K562 (cell line): ENCODE measurements around the gene IL13RA1. TPM values are rescaled to one million over a fixed set of nuclear protein-coding genes. Genes with fewer than 3 reads are reported as not detected.

Experiments used
- ATAC-seq: fragments of 200-7000 bp; cut with Tn5 transposase; 3 replicates; pipeline ENCODE4 v1.9.1; 2020; ENCODE audit warnings: moderate library complexity
- BruUV-seq: library from RNA; stranded (reverse); fragments of 400-500 nt; replicated peaks from 2 replicates; lab custom pipeline; 2021; lab: Mats Ljungman, UMichigan
- CTCF ChIA-PET: fragments of 300-600 bp; formaldehyde crosslinking; extraction: SDS; loops from one replicate; lab custom pipeline; 2021; ENCODE audit warnings: low intra/inter-chr PET ratio; lab: Yijun Ruan, JAX
- POLR2A ChIA-PET: fragments of 300-600, 350-650 bp; sonication (Branson Sonifier 250); formaldehyde crosslinking; extraction: SDS; loops from one replicate; lab custom pipeline; 2021; ENCODE audit warnings: antibody characterized with exemption, inconsistent platforms; lab: Yijun Ruan, JAX
- DNase-seq, 4 experiments: peaks; one replicate each; pipeline versions ENCODE4 v3.0.0 to v3.0.0-alpha.2; 2011 to 2018; ENCODE audit warnings: low spot score in 3 of 4, mixed read lengths in 3 of 4; ENCODE audit errors: extremely low read depth in 1 of 4
- FAIRE-seq: peaks from 2 replicates; lab custom pipeline; 2011; peaks lifted over from hg19 to GRCh38; lab: Jason Lieb, UNC
- H2AFZ ChIP-seq: 2 replicates; pipeline ENCODE4 v1.6.0; 2011; ENCODE audit warnings: low read depth, low read length, control low read depth, inconsistent platforms
- H3K27ac ChIP-seq: fragments of 200-600 bp; 3 replicates; pipeline ENCODE4 v1.8.0; 2011; ENCODE audit warnings: low read depth, mild to moderate bottlenecking, control low read depth, inconsistent platforms, low read length, moderate library complexity, mixed read lengths; ENCODE audit errors: extremely low read depth
- H3K27me3 ChIP-seq, 2 experiments: fragments of 300-600 bp in 1 of 2; 2 replicates in 1 of 2; 3 replicates in 1 of 2; pipeline versions ENCODE4 v1.6.0 to v1.8.0; 2011; ENCODE audit warnings: inconsistent platforms in 2 of 2, low read length in 2 of 2, mild to moderate bottlenecking in 1 of 2, mixed read lengths in 1 of 2, moderate library complexity in 1 of 2; ENCODE audit not compliant: control insufficient read depth in 2 of 2, insufficient read depth in 2 of 2
- H3K36me3 ChIP-seq: fragments of 300-600 bp; 3 replicates; pipeline ENCODE4 v1.8.0; 2011; ENCODE audit warnings: mild to moderate bottlenecking, low read length, inconsistent platforms; ENCODE audit not compliant: control insufficient read depth, insufficient read depth
- H3K4me1 ChIP-seq, 2 experiments: fragments of 200-600 bp in 1 of 2; replicated peaks in 1 of 2; 2 replicates in 1 of 2; 3 replicates in 1 of 2; pipeline versions ENCODE4 v1.5.1 to v1.8.0; 2011; ENCODE audit warnings: inconsistent platforms in 2 of 2, low read length in 2 of 2, mild to moderate bottlenecking in 1 of 2, mixed read lengths in 1 of 2, moderate library complexity in 1 of 2; ENCODE audit not compliant: control insufficient read depth in 2 of 2, insufficient read depth in 2 of 2
- H3K4me2 ChIP-seq: 2 replicates; pipeline ENCODE4 v1.6.1; 2011; ENCODE audit warnings: low read length, control low read depth, inconsistent platforms, mixed read lengths; ENCODE audit not compliant: insufficient read depth
- H3K4me3 ChIP-seq: fragments of 200-600 bp; sonication (generic), shearing (Covaris generic); 2 replicates; pipeline ENCODE4 v1.5.1; 2016; ENCODE audit warnings: control low read depth, inconsistent platforms
- H3K79me2 ChIP-seq: fragments of 200-600 bp; 3 replicates; pipeline ENCODE4 v1.8.0; 2011; ENCODE audit warnings: low read length, inconsistent platforms; ENCODE audit not compliant: control insufficient read depth, insufficient read depth
- H3K9ac ChIP-seq, 2 experiments: 2 replicates each; pipeline versions ENCODE4 v1.6.0 to v1.6.1; 2011; ENCODE audit warnings: low read depth in 2 of 2, low read length in 2 of 2, control low read depth in 1 of 2, inconsistent platforms in 1 of 2, mild to moderate bottlenecking in 1 of 2, mixed read lengths in 1 of 2; ENCODE audit not compliant: insufficient read depth in 1 of 2
- H3K9me1 ChIP-seq: one replicate; pipeline ENCODE4 v1.6.0; 2011; ENCODE audit warnings: inconsistent platforms, mild to moderate bottlenecking, low read length, moderate library complexity; ENCODE audit not compliant: control insufficient read depth, insufficient read depth
- H3K9me3 ChIP-seq: replicated peaks from 2 replicates; pipeline ENCODE4 v1.5.1; 2011; ENCODE audit warnings: low read depth, low read length, inconsistent platforms; ENCODE audit not compliant: control insufficient read depth, insufficient read depth
- H4K20me1 ChIP-seq: replicated peaks from 2 replicates; pipeline ENCODE4 v1.6.1; 2011; ENCODE audit warnings: low read length, inconsistent platforms, mixed read lengths; ENCODE audit not compliant: control insufficient read depth, insufficient read depth
- ARHGAP35 ChIP-seq: fragments of 450-650 bp; IDR thresholded peaks from 2 replicates; pipeline ENCODE4 v1.6.1; 2018; ENCODE audit not compliant: partially characterized antibody
- FOXA3 ChIP-seq, 2 experiments: fragments of 450-650 bp in 1 of 2; sonication (generic) in 1 of 2; formaldehyde crosslinking; IDR thresholded peaks in 1 of 2; conservative IDR thresholded peaks in 1 of 2; 2 replicates each; pipeline versions ENCODE4 v1.4.0 to v1.8.0; 2020 to 2022; ENCODE audit warnings: mild to moderate bottlenecking in 2 of 2, missing genetic modification reagents in 1 of 2
- HDAC1 ChIP-seq, 2 experiments: fragments of 450-650 bp; IDR thresholded peaks; 2 replicates each; pipeline ENCODE4 v1.6.1; 2016 to 2017; ENCODE audit warnings: inconsistent platforms in 1 of 2, mild to moderate bottlenecking in 1 of 2, moderate library complexity in 1 of 2
- NR2F6 ChIP-seq: fragments of 450-650 bp; formaldehyde crosslinking; IDR thresholded peaks from 2 replicates; pipeline ENCODE4 v1.4.0; 2020; ENCODE audit warnings: mild to moderate bottlenecking
- POLR2A ChIP-seq: fragments of 450-650 bp; conservative IDR thresholded peaks from 2 replicates; pipeline ENCODE4 v1.6.1; 2016
- POLR2AphosphoS2 ChIP-seq: IDR thresholded peaks from 2 replicates; pipeline ENCODE4 v1.6.1; 2012; ENCODE audit warnings: low read length, improper control_type of control experiment
- SIN3B ChIP-seq: fragments of 450-650 bp; IDR thresholded peaks from 2 replicates; pipeline ENCODE4 v1.6.1; 2017; ENCODE audit warnings: low read depth, mild to moderate bottlenecking, moderate library complexity
- SRSF1 ChIP-seq: fragments of 200-400 bp; formaldehyde crosslinking; IDR thresholded peaks from 2 replicates; pipeline ENCODE4 v1.6.1; 2017; ENCODE audit warnings: mild to moderate bottlenecking, low read depth, low read length, moderate library complexity
- ZFP1 ChIP-seq: fragments of 450-650 bp; formaldehyde crosslinking; IDR thresholded peaks from 2 replicates; pipeline ENCODE4 v1.4.0; 2020; ENCODE audit warnings: mild to moderate bottlenecking, mixed read lengths
- ZKSCAN3 ChIP-seq: fragments of 250-450 bp; sonication (Bioruptor Pico); IDR thresholded peaks from 2 replicates; pipeline ENCODE4 v1.4.0; 2020
- ZNF12 ChIP-seq: sonication (generic); formaldehyde crosslinking; IDR thresholded peaks from 2 replicates; pipeline ENCODE4 v1.4.0; 2020; ENCODE audit warnings: mild to moderate bottlenecking, missing genetic modification reagents
- ZNF184 ChIP-seq: sonication (generic); formaldehyde crosslinking; IDR thresholded peaks from 2 replicates; pipeline ENCODE4 v1.5.0; 2020; ENCODE audit warnings: missing genetic modification reagents
- WGBS: fragments of 100-300 bp; shearing (Covaris generic); methylation state at CpG from one replicate; pipeline ENCODE4 v1.1.6; 2016; ENCODE audit warnings: low coverage, mixed read lengths; ENCODE audit not compliant: insufficient coverage; ENCODE audit errors: missing lambda C conversion rate; 5-methylcytosine and 5-hydroxymethylcytosine counted together
- in situ Hi-C: fragments of 300-500 bp; cut with MboI; formaldehyde crosslinking; loops from 4 replicates; pipeline ENCODE4 v1.15.0; 2018; ENCODE audit warnings: inconsistent platforms, mixed read lengths
- intact Hi-C: fragments of 100-400 bp; cut with micrococcal nuclease; formaldehyde crosslinking; loops from 2 replicates; pipeline ENCODE4 v1.14.2; 2022
- polyA plus RNA-seq, 8 experiments: library from polyadenylated mRNA; depleted of rRNA in 4 of 8; stranded (reverse) in 5 of 8; unstranded in 3 of 8; fragments of >200 nt; fragmentation: Nextera tagmentation in 2 of 8; fragmentation: Illumina TruSeq in 1 of 8; extraction: Ambion mirVana in 2 of 8; extraction: Trizol in 1 of 8; gene quantifications; 2 replicates each; pipeline versions ENCODE4 v1.2.1 to v1.2.3, GENCODE V29; 2011 to 2014; ENCODE audit warnings: inconsistent platforms in 1 of 8, missing spikeins in 1 of 8
- total RNA-seq, 7 experiments: library from RNA; depleted of rRNA in 6 of 7; stranded (reverse); fragments of >200 nt in 6 of 7; fragmentation: Illumina TruSeq in 2 of 7; extraction: Trizol in 2 of 7; gene quantifications; 2 replicates each; pipeline versions ENCODE4 v1.2.1 to v1.2.3, GENCODE V29; 2011 to 2021; ENCODE audit warnings: low replicate concordance in 1 of 7
- TF ChIP-seq, protein P1 (sequence below): fragments of 250-450 bp; sonication (Bioruptor Pico); IDR thresholded peaks from 2 replicates; pipeline ENCODE4 v1.8.0; 2022; ENCODE audit warnings: inconsistent platforms

IL13RA1 gene
- total and polyA plus RNA-seq, 9 of the 15 experiments (the other 6 are each of a cell fraction or from before 2014, with no cell fraction given): 2.9 to 22.9 (median 12.2) TPM

DNA sequence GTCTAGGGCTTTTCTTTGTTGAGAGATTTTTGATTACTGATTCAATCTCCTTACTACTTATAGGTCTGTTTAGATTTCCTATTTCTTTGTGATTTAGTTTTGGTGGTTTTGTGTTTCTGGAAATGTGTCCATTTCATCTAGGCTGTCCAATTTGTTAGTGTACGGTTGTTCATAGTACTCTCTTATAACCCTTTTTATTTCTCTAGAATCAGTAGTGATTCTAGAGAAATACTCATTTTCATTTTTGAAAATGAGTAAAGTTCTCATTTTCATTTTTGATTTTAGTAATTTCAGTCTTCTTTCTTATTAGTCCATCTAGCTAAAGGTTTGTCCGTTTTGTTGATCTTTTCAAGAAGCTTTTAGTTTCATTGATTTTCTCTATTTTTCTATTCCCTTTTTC is 7.5 kb downstream of the IL13RA1 start (continued):
- TF ChIP-seq NR2F6 (CRISPR knock-in tag) (no peak), SIN3B (no peak), POLR2AphosphoS2 (no peak), ZNF184 (CRISPR knock-in tag) (no peak), SRSF1 (no peak), FOXA3 (CRISPR knock-in tag; conservative IDR thresholded peaks at IDR 0.05 in 1 of 2, IDR thresholded peaks at IDR 0.05 in 1 of 2) (no peak), ZKSCAN3 (no peak), HDAC1 (IDR thresholded peaks at IDR 0.05) (no peak), ARHGAP35 (no peak)
- TF ChIP-seq, protein P1, sequence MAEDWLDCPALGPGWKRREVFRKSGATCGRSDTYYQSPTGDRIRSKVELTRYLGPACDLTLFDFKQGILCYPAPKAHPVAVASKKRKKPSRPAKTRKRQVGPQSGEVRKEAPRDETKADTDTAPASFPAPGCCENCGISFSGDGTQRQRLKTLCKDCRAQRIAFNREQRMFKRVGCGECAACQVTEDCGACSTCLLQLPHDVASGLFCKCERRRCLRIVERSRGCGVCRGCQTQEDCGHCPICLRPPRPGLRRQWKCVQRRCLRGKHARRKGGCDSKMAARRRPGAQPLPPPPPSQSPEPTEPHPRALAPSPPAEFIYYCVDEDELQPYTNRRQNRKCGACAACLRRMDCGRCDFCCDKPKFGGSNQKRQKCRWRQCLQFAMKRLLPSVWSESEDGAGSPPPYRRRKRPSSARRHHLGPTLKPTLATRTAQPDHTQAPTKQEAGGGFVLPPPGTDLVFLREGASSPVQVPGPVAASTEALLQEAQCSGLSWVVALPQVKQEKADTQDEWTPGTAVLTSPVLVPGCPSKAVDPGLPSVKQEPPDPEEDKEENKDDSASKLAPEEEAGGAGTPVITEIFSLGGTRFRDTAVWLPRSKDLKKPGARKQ (CRISPR knock-in tag): no peak

DNA sequence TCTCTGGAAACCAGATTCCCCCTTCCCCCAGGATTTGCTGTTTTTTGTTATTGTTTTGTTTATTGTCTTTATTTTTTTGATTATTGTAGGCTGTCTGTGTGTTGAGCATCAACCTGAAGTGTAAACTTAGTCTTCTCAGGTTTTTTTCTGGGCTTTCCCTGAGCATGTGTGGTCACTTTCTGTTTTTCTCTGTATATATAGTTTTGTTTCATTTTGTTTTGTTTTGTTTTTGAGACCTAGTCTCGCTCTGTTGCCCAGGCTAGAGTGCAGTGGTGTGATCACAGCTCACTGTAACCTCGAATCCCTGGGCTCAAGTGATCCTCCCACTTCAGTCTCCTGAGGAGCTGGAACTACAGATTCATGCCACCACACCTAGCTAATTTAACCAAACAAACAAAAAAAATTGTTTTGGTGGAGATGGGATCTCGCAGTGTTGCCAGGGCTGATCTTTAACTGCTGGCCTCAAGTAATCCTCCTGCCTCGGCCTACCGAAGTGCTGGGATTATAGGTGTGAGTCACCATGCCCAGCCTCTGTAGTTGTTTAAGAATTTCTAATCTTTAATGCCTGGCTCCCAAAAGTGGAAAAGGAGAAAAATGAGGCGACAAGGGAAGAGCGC is 9.1 kb downstream of the IL13RA1 start:
- H3K79me2 ChIP-seq: no peaks in the 10 kb centered on the region
- no peak overlapping the region for H3K4me2 ChIP-seq
- no peaks in the 10 kb centered on the region for H3K9me1 ChIP-seq
- intact Hi-C loops (no loop called here), in situ Hi-C loops (no loop called here)
- DNase-seq (no peak), FAIRE-seq (no peak), ATAC-seq (no peak)
- WGBS: 35% methylated on average over 5 of the region's 7 CpGs
- TF ChIP-seq ZKSCAN3 (no peak), POLR2A (no peak), ZFP1 (no peak), ZNF12 (CRISPR knock-in tag) (no peak)
- H3K4me3 ChIP-seq: no peak overlapping the region
- no peak overlapping the region for H2AFZ ChIP-seq
- H3K36me3 ChIP-seq: no peaks in the 10 kb centered on the region
- no peaks in the 10 kb centered on the region for H3K4me1 ChIP-seq
- ChIA-PET CTCF (no interaction called here), POLR2A (no interaction called here)
- no TSS peak for BruUV-seq
- no peak overlapping the region for H3K27ac ChIP-seq
- no peak overlapping the region for H3K9ac ChIP-seq
- H3K27me3 ChIP-seq: no peaks in the 10 kb centered on the region
- no peaks in the 10 kb centered on the region for H3K9me3 ChIP-seq
- H4K20me1 ChIP-seq: no peaks in the 10 kb centered on the region
